ENCODE measurements around the gene SHROOM3. TPM values are rescaled to one million over a fixed set of nuclear protein-coding genes. Genes with fewer than 3 reads are reported as not detected.

Gene SHROOM3
- polyA plus RNA-seq, 2 of the 4 experiments (the other 2 are of a cell fraction) = 2.8 to 5.1 TPM

DNA sequence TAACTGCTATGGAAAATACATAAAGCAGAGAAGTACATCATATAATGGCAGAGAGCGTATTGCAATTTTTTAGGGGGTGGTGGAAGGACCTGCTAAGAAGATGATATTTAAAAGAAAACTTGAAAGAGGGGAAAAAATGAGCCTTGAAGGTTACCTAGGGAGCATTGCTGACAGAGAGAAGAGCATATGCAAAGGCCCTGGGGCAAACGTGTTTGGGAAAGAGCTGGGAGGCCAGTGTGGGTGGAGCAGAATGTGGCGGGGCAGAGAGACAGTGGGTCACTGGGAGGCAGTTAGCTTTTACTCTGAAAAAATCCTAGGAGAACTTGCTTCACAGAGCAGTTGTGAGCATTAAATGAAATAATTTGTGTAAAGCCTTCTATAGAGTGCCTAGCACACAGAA, 157.0 kb downstream of the SHROOM3 start:
- TF ChIP-seq HEYL (CRISPR knock-in tag; IDR thresholded peaks at IDR 0.05) = no peak
- TF ChIP-seq POLR2A (IDR thresholded peaks at IDR 0.05; ENCODE audit: low read length) = no peak
- no peak for TF ChIP-seq SMC3 (IDR thresholded peaks at IDR 0.05)
- TF ChIP-seq CBX8 (IDR thresholded peaks at IDR 0.05) = no peak
- no peak for TF ChIP-seq HOXB5 (CRISPR knock-in tag; IDR thresholded peaks at IDR 0.05)
- TF ChIP-seq JUN (IDR thresholded peaks at IDR 0.05) = no peak
- TF ChIP-seq, protein P1, sequence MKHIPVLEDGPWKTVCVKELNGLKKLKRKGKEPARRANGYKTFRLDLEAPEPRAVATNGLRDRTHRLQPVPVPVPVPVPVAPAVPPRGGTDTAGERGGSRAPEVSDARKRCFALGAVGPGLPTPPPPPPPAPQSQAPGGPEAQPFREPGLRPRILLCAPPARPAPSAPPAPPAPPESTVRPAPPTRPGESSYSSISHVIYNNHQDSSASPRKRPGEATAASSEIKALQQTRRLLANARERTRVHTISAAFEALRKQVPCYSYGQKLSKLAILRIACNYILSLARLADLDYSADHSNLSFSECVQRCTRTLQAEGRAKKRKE (CRISPR knock-in tag; IDR thresholded peaks at IDR 0.05; ENCODE audit: low read depth) = no peak
- TF ChIP-seq RFX5 (IDR thresholded peaks at IDR 0.05) = no peak
- TF ChIP-seq ZC3H11A (IDR thresholded peaks at IDR 0.05) = no peak
- no peak for TF ChIP-seq RARB (CRISPR knock-in tag; IDR thresholded peaks at IDR 0.05)
- TF ChIP-seq PHF8 (IDR thresholded peaks at IDR 0.05; ENCODE audit: borderline replicate concordance, low read depth) = no peak
- no peak for TF ChIP-seq NPAS2 (CRISPR knock-in tag; IDR thresholded peaks at IDR 0.05; ENCODE audit: borderline replicate concordance)
- TF ChIP-seq CHD4 (IDR thresholded peaks at IDR 0.05; ENCODE audit: borderline replicate concordance) = no peak
- no peak for TF ChIP-seq TFCP2L1 (CRISPR knock-in tag; IDR thresholded peaks at IDR 0.05)
- no peak for TF ChIP-seq HOXA7 (CRISPR knock-in tag; IDR thresholded peaks at IDR 0.05)
- TF ChIP-seq, protein P2, sequence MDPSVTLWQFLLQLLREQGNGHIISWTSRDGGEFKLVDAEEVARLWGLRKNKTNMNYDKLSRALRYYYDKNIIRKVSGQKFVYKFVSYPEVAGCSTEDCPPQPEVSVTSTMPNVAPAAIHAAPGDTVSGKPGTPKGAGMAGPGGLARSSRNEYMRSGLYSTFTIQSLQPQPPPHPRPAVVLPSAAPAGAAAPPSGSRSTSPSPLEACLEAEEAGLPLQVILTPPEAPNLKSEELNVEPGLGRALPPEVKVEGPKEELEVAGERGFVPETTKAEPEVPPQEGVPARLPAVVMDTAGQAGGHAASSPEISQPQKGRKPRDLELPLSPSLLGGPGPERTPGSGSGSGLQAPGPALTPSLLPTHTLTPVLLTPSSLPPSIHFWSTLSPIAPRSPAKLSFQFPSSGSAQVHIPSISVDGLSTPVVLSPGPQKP (IDR thresholded peaks at IDR 0.05; ENCODE audit: low read depth, low read length) = no peak
- no peak for TF ChIP-seq NR3C1 (IDR thresholded peaks at IDR 0.05)
- TF ChIP-seq, protein P3, sequence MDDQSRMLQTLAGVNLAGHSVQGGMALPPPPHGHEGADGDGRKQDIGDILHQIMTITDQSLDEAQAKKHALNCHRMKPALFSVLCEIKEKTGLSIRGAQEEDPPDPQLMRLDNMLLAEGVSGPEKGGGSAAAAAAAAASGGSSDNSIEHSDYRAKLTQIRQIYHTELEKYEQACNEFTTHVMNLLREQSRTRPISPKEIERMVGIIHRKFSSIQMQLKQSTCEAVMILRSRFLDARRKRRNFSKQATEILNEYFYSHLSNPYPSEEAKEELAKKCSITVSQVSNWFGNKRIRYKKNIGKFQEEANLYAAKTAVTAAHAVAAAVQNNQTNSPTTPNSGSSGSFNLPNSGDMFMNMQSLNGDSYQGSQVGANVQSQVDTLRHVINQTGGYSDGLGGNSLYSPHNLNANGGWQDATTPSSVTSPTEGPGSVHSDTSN (IDR thresholded peaks at IDR 0.05) = no peak
- no peak for TF ChIP-seq EP300 (IDR thresholded peaks at IDR 0.05)
- ChIA-PET CTCF (no interaction called here), POLR2A (no interaction called here)
- Histone ChIP-seq H3K4me2 (no peak overlapping the region), H3K27ac (no peak overlapping the region), H3K9me3 (no peaks in the 10 kb centered on the region), H3K4me3 (no peak overlapping the region), H3K4me1 (peaks cover 37% of the 10 kb centered on the region)
- FAIRE-seq (no peak), DNase-seq (ENCODE audit: low read depth in 1 of 2, low spot score in 1 of 2) (no peak), ATAC-seq (no peak)
- WGBS (ENCODE audit: missing lambda C conversion rate) = 94% methylated on average over 3 of the region's 3 CpGs

DNA sequence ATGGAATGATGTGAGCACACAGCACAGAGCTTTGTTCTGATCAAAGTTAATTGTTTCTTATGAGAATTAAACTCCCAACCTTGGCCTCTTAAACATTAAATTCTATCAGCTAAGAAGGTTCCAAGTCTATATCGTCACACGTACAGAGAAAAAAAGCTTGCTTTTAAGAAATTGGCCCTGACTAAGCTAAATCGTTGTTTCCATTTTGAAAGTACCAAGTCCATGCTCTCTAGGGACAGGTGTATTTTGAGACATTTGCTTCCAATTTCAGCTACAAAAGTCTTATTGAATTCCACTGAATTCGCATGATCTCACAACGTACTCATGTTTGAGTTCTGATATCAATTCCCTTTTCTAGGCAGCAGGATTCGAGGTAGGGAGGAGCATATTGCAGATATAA, 157.4 kb downstream of the SHROOM3 start:
- POLR2A ChIA-PET = no interaction called here

More for the DNA sequence above, 157.4 kb downstream of the SHROOM3 start:
- Histone ChIP-seq H3K4me1 (peaks cover 37% of the 10 kb centered on the region), H3K27ac (no peak overlapping the region), H3K4me3 (no peak overlapping the region), H3K9me3 (no peaks in the 10 kb centered on the region), H3K4me2 (no peak overlapping the region)
- DNase-seq (ENCODE audit: low read depth in 1 of 2, low spot score in 1 of 2) (no peak), ATAC-seq (no peak), FAIRE-seq (no peak)
- 87% methylated on average over 6 of the region's 6 CpGs for WGBS (ENCODE audit: missing lambda C conversion rate)
- no peak for TF ChIP-seq MAZ (IDR thresholded peaks at IDR 0.05; ENCODE audit: borderline replicate concordance, low read depth, low read length)
- TF ChIP-seq EHF (CRISPR knock-in tag; IDR thresholded peaks at IDR 0.05) = no peak
- no peak for TF ChIP-seq FOSL2 (IDR thresholded peaks at IDR 0.05)
- no peak for TF ChIP-seq FOSL2 (CRISPR knock-in tag; IDR thresholded peaks at IDR 0.05)
- no peak for TF ChIP-seq POLR2A (IDR thresholded peaks at IDR 0.05; ENCODE audit: low read length)
- TF ChIP-seq, protein P2 (IDR thresholded peaks at IDR 0.05; ENCODE audit: low read depth, low read length) = no peak
- TF ChIP-seq JUN (IDR thresholded peaks at IDR 0.05) = no peak
- TF ChIP-seq, protein P4, sequence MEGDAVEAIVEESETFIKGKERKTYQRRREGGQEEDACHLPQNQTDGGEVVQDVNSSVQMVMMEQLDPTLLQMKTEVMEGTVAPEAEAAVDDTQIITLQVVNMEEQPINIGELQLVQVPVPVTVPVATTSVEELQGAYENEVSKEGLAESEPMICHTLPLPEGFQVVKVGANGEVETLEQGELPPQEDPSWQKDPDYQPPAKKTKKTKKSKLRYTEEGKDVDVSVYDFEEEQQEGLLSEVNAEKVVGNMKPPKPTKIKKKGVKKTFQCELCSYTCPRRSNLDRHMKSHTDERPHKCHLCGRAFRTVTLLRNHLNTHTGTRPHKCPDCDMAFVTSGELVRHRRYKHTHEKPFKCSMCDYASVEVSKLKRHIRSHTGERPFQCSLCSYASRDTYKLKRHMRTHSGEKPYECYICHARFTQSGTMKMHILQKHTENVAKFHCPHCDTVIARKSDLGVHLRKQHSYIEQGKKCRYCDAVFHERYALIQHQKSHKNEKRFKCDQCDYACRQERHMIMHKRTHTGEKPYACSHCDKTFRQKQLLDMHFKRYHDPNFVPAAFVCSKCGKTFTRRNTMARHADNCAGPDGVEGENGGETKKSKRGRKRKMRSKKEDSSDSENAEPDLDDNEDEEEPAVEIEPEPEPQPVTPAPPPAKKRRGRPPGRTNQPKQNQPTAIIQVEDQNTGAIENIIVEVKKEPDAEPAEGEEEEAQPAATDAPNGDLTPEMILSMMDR (IDR thresholded peaks at IDR 0.05) = no peak
- TF ChIP-seq, protein P3 (IDR thresholded peaks at IDR 0.05) = no peak
- TF ChIP-seq PHF8 (IDR thresholded peaks at IDR 0.05; ENCODE audit: borderline replicate concordance, low read depth) = no peak
- TF ChIP-seq ESRRA (IDR thresholded peaks at IDR 0.05; ENCODE audit: borderline replicate concordance, low read length) = no peak
- no peak for TF ChIP-seq TFCP2L1 (CRISPR knock-in tag; IDR thresholded peaks at IDR 0.05)
- no peak for TF ChIP-seq MYC (IDR thresholded peaks at IDR 0.05; ENCODE audit: borderline replicate concordance, low read length)
- no peak for TF ChIP-seq NR3C1 (IDR thresholded peaks at IDR 0.05)
- TF ChIP-seq SREBF2 (IDR thresholded peaks at IDR 0.05) = no peak
- TF ChIP-seq ZNF302 (CRISPR knock-in tag; IDR thresholded peaks at IDR 0.05) = no peak
- TF ChIP-seq HEYL (CRISPR knock-in tag; IDR thresholded peaks at IDR 0.05) = no peak
- CTCF ChIA-PET = no interaction called here
